Stimulated activated CD8-positive, alpha-beta memory T cell treated with anti-CD3 and anti-CD28 coated beads, Interleukin-2, amount 100 ng/mL, for 48 hours (primary cell): ENCODE data around the gene OLIG1.
A peak's percentile ranks its signal among the peaks of the same experiment; 100 is the strongest.

Experiments
- DNase-seq, 2 donors: peaks; one replicate each; pipeline ENCODE4 v3.0.0-alpha.2; 2020; ENCODE audit warnings: low read depth in 2 of 2

The OLIG1 gene, protein sequence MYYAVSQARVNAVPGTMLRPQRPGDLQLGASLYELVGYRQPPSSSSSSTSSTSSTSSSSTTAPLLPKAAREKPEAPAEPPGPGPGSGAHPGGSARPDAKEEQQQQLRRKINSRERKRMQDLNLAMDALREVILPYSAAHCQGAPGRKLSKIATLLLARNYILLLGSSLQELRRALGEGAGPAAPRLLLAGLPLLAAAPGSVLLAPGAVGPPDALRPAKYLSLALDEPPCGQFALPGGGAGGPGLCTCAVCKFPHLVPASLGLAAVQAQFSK

DNA sequence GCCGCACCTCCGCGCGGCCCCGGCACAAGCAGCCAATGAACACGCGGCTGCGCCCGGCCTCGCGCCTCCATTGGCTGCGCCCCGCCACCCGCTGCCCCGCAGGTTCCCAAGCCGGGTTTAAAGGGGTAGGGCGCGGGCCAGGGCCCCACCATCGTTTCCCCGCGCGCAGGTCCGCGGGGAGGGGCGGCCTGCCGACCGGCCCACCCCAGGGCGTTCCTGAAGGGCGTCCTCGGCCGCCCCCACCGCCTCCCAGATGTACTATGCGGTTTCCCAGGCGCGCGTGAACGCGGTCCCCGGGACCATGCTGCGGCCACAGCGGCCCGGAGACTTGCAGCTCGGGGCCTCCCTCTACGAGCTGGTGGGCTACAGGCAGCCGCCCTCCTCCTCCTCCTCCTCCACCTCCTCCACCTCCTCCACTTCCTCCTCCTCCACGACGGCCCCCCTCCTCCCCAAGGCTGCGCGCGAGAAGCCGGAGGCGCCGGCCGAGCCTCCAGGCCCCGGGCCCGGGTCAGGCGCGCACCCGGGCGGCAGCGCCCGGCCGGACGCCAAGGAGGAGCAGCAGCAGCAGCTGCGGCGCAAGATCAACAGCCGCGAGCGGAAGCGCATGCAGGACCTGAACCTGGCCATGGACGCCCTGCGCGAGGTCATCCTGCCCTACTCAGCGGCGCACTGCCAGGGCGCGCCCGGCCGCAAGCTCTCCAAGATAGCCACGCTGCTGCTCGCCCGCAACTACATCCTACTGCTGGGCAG is at the start of gene OLIG1:
TSS of gene OLIG1 (plus strand) at position 148 of the 750 bp plus-strand sequence. CDS start at position 254, 106 bp downstream.
- DNase-seq: peak; percentile 15 to 36

DNA sequence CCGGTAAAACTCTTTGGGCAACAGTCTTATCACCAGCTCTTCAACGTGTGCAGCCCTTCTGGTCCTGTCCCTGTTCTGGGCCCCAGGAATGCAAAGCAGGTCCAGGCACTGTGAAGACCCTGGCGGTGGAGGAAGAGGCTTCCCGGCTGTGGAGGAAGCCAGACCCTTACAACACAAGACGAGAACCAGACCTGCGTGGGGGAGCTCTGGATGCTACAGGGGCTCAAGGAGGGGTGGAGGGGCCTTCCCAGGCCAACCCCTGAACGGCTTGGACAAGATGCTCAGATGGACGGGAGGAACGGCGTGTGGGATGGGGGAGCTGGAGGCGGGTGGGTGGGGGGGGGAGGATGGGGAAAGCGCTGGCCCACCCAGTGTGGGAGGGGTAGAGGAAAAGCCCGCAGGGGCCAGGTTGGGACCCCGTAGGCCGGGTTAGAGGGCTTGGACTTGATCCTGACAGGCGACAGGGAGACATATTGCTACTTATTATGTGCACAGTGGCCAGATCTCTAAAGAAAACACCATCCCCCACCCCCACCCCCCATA is 49.3 kb upstream of the OLIG1 start:
- DNase-seq: no peak

DNA sequence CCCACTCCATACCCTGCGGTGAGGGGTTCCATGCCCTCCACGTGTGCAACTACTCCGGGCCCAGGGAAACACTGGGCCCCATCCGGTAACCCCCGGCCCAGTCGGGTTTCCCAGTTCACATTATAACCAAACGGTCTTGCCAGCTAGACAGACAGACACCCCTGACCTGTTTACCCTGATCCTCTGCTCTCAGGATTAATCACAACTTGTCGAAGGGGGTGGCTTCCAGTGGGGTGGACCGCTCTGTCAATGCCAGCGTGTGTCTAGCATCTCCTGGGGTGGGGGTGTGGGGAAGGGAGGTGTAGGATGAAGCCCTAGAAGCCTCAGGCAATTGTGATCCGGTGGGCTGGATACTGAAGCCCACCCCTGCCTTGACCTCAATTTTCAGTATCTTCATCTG is 48.8 kb upstream of the OLIG1 start:
- no peak for DNase-seq

DNA sequence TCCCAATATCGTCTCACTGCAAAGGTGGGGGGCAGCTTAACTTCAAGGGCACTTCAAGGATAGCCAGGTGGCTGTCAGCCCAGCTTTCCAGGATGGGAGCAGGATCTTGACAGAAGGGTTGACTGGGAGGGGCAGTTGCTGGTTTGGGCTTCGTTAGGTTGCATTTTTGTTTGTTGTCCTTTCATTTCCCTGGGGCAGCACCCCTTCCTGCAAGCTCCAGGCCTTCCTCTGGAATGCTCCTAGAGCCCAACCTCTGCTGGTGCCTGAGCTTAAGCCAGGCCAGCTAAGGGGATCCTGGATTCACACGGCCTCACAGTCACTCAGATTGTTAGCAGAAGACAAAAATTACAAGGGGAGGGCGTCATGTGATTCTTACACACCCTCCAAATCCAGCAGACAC is 48.3 kb upstream of the OLIG1 start:
- no peak for DNase-seq

DNA sequence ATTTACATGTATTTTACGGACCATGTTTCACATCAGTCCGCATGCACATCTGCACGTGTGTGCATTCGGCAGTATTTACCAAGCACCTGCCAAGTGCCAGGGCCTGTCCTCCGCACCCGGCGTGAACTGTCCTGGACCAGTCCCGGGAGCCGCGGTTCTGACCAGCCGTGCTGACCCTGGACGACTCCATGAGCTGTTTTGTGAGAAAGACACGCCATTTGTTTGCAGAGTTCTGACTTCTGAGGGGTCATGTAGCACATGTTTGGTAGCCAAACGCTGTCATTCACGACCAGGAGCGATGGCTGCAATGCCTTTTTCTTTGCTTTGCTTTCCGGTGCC is 47.5 kb upstream of the OLIG1 start:
- DNase-seq: no peak

DNA sequence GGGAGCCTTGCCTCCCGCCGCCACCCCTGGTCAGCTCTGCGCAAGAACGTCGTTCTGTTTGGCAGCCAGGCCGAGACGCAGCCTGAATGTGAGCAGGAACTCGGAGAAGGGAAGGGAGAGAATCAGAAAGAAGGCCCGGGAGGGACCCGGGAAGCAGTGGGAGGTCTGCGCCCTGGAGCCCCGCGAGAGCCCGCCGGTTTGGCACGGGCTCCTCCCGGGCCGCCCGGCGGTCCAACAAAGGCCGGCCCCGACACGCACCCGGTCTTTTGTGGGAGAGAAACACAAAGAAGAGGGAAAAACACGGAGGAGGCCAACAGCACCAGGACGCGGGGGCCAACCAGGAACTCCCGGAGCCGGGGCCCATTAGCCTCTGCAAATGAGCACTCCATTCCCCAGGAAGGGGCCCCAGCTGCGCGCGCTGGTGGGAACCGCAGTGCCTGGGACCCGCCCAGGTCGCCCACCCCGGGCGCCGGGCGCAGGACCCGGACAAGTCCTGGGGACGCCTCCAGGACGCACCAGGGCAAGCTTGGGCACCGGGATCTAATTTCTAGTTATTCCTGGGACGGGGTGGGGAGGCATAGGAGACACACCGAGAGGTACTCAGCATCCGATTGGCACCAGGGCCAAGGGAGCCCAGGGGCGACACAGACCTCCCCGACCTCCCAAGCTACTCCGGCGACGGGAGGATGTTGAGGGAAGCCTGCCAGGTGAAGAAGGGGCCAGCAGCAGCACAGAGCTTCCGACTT is 46.9 kb upstream of the OLIG1 start:
- no peak for DNase-seq

DNA sequence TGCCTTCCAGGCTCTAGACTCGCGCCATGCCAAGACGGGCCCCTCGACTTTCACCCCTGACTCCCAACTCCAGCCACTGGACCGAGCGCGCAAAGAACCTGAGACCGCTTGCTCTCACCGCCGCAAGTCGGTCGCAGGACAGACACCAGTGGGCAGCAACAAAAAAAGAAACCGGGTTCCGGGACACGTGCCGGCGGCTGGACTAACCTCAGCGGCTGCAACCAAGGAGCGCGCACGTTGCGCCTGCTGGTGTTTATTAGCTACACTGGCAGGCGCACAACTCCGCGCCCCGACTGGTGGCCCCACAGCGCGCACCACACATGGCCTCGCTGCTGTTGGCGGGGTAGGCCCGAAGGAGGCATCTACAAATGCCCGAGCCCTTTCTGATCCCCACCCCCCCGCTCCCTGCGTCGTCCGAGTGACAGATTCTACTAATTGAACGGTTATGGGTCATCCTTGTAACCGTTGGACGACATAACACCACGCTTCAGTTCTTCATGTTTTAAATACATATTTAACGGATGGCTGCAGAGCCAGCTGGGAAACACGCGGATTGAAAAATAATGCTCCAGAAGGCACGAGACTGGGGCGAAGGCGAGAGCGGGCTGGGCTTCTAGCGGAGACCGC is 46.3 kb upstream of the OLIG1 start:
- DNase-seq: no peak

DNA sequence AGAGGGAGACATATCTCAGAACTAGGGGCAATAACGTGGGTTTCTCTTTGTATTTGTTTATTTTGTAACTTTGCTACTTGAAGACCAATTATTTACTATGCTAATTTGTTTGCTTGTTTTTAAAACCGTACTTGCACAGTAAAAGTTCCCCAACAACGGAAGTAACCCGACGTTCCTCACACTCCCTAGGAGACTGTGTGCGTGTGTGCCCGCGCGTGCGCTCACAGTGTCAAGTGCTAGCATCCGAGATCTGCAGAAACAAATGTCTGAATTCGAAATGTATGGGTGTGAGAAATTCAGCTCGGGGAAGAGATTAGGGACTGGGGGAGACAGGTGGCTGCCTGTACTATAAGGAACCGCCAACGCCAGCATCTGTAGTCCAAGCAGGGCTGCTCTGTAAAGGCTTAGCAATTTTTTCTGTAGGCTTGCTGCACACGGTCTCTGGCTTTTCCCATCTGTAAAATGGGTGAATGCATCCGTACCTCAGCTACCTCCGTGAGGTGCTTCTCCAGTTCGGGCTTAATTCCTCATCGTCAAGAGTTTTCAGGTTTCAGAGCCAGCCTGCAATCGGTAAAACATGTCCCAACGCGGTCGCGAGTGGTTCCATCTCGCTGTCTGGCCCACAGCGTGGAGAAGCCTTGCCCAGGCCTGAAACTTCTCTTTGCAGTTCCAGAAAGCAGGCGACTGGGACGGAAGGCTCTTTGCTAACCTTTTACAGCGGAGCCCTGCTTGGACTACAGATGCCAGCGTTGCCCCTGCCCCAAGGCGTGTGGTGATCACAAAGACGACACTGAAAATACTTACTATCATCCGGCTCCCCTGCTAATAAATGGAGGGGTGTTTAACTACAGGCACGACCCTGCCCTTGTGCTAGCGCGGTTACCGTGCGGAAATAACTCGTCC is 45.5 kb upstream of the OLIG1 start:
- DNase-seq: no peak

DNA sequence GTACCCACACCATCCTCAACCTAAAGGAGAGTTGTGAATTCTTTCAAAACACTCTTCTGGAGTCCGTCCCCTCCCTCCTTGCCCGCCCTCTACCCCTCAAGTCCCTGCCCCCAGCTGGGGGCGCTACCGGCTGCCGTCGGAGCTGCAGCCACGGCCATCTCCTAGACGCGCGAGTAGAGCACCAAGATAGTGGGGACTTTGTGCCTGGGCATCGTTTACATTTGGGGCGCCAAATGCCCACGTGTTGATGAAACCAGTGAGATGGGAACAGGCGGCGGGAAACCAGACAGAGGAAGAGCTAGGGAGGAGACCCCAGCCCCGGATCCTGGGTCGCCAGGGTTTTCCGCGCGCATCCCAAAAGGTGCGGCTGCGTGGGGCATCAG is 44.8 kb upstream of the OLIG1 start:
- DNase-seq: no peak

DNA sequence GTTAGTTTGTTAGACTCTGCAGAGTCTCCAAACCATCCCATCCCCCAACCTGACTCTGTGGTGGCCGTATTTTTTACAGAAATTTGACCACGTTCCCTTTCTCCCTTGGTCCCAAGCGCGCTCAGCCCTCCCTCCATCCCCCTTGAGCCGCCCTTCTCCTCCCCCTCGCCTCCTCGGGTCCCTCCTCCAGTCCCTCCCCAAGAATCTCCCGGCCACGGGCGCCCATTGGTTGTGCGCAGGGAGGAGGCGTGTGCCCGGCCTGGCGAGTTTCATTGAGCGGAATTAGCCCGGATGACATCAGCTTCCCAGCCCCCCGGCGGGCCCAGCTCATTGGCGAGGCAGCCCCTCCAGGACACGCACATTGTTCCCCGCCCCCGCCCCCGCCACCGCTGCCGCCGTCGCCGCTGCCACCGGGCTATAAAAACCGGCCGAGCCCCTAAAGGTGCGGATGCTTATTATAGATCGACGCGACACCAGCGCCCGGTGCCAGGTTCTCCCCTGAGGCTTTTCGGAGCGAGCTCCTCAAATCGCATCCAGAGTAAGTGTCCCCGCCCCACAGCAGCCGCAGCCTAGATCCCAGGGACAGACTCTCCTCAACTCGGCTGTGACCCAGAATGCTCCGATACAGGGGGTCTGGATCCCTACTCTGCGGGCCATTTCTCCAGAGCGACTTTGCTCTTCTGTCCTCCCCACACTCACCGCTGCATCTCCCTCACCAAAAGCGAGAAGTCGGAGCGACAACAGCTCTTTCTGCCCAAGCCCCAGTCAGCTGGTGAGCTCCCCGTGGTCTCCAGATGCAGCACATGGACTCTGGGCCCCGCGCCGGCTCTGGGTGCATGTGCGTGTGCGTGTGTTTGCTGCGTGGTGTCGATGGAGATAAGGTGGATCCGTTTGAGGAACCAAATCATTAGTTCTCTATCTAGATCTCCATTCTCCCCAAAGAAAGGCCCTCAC is 44.2 kb upstream of the OLIG1 start, which contains the start of gene OLIG2:
TSS of gene OLIG2 (plus strand) at position 447 of the 954 bp plus-strand sequence. CDS start 928 bp downstream, outside the sequence.
- no peak for DNase-seq

DNA sequence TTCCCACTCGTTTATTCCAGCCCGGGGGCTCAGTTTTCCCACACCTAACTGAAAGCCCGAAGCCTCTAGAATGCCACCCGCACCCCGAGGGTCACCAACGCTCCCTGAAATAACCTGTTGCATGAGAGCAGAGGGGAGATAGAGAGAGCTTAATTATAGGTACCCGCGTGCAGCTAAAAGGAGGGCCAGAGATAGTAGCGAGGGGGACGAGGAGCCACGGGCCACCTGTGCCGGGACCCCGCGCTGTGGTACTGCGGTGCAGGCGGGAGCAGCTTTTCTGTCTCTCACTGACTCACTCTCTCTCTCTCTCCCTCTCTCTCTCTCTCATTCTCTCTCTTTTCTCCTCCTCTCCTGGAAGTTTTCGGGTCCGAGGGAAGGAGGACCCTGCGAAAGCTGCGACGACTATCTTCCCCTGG is 43.5 kb upstream of the OLIG1 start:
- no peak for DNase-seq

DNA sequence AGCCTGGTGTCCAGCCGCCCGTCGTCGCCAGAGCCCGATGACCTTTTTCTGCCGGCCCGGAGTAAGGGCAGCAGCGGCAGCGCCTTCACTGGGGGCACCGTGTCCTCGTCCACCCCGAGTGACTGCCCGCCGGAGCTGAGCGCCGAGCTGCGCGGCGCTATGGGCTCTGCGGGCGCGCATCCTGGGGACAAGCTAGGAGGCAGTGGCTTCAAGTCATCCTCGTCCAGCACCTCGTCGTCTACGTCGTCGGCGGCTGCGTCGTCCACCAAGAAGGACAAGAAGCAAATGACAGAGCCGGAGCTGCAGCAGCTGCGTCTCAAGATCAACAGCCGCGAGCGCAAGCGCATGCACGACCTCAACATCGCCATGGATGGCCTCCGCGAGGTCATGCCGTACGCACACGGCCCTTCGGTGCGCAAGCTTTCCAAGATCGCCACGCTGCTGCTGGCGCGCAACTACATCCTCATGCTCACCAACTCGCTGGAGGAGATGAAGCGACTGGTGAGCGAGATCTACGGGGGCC is 43.0 kb upstream of the OLIG1 start:
- DNase-seq: no peak

DNA sequence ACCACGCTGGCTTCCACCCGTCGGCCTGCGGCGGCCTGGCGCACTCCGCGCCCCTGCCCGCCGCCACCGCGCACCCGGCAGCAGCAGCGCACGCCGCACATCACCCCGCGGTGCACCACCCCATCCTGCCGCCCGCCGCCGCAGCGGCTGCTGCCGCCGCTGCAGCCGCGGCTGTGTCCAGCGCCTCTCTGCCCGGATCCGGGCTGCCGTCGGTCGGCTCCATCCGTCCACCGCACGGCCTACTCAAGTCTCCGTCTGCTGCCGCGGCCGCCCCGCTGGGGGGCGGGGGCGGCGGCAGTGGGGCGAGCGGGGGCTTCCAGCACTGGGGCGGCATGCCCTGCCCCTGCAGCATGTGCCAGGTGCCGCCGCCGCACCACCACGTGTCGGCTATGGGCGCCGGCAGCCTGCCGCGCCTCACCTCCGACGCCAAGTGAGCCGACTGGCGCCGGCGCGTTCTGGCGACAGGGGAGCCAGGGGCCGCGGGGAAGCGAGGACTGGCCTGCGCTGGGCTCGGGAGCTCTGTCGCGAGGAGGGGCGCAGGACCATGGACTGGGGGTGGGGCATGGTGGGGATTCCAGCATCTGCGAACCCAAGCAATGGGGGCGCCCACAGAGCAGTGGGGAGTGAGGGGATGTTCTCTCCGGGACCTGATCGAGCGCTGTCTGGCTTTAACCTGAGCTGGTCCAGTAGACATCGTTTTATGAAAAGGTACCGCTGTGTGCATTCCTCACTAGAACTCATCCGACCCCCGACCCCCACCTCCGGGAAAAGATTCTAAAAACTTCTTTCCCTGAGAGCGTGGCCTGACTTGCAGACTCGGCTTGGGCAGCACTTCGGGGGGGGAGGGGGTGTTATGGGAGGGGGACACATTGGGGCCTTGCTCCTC is 42.3 kb upstream of the OLIG1 start:
- no peak for DNase-seq

DNA sequence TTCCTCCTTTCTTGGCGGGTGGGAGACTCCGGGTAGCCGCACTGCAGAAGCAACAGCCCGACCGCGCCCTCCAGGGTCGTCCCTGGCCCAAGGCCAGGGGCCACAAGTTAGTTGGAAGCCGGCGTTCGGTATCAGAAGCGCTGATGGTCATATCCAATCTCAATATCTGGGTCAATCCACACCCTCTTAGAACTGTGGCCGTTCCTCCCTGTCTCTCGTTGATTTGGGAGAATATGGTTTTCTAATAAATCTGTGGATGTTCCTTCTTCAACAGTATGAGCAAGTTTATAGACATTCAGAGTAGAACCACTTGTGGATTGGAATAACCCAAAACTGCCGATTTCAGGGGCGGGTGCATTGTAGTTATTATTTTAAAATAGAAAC is 41.7 kb upstream of the OLIG1 start:
- DNase-seq: no peak

DNA sequence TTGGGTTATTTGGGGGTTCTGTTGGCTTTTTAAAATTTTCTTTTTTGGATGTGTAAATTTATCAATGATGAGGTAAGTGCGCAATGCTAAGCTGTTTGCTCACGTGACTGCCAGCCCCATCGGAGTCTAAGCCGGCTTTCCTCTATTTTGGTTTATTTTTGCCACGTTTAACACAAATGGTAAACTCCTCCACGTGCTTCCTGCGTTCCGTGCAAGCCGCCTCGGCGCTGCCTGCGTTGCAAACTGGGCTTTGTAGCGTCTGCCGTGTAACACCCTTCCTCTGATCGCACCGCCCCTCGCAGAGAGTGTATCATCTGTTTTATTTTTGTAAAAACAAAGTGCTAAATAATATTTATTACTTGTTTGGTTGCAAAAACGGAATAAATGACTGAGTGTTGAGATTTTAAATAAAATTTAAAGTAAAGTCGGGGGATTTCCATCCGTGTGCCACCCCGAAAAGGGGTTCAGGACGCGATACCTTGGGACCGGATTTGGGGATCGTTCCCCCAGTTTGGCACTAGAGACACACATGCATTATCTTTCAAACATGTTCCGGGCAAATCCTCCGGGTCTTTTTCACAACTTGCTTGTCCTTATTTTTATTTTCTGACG is 41.1 kb upstream of the OLIG1 start:
- no peak for DNase-seq

DNA sequence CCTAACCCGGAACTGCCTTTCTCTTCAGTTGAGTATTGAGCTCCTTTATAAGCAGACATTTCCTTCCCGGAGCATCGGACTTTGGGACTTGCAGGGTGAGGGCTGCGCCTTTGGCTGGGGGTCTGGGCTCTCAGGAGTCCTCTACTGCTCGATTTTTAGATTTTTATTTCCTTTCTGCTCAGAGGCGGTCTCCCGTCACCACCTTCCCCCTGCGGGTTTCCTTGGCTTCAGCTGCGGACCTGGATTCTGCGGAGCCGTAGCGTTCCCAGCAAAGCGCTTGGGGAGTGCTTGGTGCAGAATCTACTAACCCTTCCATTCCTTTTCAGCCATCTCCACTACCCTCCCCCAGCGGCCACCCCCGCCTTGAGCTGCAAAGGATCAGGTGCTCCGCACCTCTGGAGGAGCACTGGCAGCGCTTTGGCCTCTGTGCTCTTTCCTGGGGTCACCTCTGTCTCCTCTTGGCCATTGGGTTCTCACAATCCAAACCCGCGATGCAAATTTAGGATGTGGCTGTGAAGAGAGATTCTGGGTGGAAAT is 40.5 kb upstream of the OLIG1 start:
- no peak for DNase-seq

DNA sequence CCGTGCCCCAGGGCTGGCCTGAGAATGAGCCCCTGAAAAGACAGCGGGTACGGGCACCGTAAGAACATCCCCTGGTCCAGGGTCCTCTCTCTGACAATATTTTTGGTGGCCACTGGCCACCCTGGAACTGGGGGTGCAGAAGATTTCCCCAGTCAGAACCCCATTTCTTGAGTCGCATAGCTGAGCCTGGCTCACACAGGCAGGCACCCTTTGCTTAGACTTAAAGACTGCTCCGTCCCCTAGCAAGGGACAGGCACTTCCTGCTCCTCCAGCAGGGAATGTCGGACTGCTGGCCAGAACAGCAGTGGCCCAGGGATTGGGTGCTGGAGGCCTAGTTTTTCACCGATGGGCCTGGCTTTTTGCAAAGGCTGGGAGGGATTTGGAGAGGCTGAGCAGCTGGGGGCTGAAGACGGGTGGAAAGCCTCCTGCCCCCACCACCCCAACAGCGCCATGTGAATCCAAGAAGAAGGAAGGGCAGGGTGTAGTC is 39.9 kb upstream of the OLIG1 start:
- DNase-seq: no peak

DNA sequence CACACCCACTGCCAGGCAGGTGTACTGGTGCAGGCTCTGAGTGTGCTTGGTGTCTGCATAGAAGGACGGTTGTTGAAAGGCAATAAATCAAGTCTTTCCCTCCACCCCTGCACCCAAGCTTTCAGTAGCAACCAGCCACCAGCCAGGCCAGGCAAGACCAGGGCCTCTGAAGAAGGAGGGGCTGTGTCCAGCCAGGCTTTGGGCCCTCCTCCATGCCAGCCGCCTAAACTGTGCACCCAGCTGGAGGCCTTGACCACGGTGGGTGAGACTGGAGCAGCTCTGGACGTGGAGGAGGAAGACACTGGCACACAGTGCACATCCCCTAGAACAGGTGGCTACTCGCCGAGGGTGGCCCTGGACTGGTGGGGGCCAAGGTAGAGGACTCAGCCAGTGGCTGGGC is 39.3 kb upstream of the OLIG1 start:
- DNase-seq: no peak
